Neural progenitor cell (in vitro differentiated cells): ENCODE data around the gene CLEC1A.

Experiments
- CTCF ChIP-seq: fragments of 200-600 bp; sonication (generic); IDR thresholded peaks from 2 replicates; pipeline ENCODE4 v1.5.1; 2017; ENCODE audit warnings: antibody characterized with exemption, mild to moderate bottlenecking
- EZH2phosphoT487 ChIP-seq: fragments of 200-600 bp; sonication (generic); IDR thresholded peaks from 2 replicates; pipeline ENCODE4 v1.6.1; 2017; ENCODE audit warnings: antibody characterized with exemption

DNA sequence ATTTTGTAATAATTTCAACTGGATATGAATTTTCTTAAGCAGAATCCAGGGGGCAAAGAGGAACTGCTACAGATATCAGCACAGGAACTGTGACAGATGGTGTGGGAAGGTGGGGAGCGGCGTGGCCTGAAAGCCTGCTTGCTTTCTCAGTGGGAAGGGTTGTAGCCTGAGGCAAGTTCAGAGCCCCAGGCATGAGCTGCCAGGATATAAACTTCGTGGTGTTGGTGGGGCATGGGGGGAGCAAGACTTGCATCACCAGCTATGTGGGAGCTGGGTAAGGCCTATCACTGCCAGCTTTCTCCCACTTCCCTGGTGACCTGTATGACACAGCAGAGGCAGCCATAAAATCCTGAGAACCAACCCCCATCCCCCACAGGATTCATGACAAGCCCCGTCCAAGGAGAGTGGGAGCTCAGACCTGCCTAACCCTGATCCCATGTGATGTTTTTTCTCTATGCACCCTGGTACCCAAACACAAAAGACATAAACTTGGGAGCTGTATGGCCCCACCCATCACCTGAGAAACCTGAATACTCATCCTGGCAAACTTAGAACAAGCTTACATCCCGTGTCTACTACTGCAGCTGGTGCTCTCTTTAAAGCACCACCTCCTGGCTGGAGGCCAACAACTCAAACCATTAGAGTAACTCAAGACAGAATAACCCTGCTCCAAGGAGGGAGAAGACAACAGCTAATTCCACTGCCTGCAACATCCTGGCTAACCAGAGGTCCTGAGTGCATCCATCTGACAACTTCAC is 16.5 kb downstream of the CLEC1A start:
- TF ChIP-seq CTCF (no peak), EZH2phosphoT487 (no peak)
